ENCODE data around the gene RPH3AL.

GRCh38 chr17:306116-306515 lies 46.5 kb downstream of the RPH3AL start:
- TF ChIP-seq, protein P1, sequence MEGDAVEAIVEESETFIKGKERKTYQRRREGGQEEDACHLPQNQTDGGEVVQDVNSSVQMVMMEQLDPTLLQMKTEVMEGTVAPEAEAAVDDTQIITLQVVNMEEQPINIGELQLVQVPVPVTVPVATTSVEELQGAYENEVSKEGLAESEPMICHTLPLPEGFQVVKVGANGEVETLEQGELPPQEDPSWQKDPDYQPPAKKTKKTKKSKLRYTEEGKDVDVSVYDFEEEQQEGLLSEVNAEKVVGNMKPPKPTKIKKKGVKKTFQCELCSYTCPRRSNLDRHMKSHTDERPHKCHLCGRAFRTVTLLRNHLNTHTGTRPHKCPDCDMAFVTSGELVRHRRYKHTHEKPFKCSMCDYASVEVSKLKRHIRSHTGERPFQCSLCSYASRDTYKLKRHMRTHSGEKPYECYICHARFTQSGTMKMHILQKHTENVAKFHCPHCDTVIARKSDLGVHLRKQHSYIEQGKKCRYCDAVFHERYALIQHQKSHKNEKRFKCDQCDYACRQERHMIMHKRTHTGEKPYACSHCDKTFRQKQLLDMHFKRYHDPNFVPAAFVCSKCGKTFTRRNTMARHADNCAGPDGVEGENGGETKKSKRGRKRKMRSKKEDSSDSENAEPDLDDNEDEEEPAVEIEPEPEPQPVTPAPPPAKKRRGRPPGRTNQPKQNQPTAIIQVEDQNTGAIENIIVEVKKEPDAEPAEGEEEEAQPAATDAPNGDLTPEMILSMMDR (conservative IDR thresholded peaks at IDR 0.05), result no peak
- TF ChIP-seq EZH2 (IDR thresholded peaks at IDR 0.05; ENCODE audit: low read depth), result no peak
